Activated CD4-positive, alpha-beta T cell treated with anti-CD3 and anti-CD28 coated beads, Interleukin-2, amount 50 U/mL, for 48 hours (primary cell): ENCODE results near the gene KRTAP2-3.

Experiments used
- DNase-seq, 2 experiments: peaks; one replicate each; pipeline ENCODE4 v3.0.0-alpha.2; 2020

KRTAP2-3 gene

DNA sequence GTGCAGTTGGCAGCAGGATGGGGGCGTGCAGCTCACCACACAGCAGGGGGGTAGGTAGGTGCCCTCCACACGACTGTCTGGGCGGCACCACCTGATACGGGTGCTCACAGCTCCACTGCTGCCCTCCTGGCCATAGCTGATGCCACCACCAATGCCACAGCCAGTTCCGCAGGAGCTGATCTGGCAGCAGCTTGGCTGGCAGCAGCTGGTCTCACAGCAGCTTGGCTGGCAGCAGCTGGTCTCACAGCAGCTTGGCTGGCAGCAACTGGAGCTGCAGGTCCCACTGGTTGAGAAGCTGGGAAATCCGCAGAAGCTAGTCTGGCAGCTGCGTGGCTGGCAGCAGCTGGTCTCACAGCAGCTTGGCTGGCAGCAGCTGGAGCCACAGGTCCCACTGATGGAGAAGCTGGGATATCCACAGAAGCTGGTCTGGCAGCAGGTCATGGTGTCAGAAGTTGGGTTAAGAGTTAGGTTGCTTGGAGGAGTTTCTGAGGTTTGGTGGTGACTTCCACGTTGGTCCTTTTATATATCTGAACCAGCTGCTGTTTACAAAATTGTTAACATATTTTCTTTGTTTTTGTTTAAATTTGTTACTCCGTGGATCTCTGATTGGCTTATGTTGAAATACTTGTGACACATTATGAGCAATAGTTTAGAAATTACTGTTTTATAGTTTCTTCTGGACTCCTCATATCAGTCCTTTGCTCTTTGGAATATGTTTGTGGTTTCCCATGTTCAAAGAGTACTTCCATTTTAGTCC lies 33.0 kb downstream of the KRTAP2-3 start, which contains the start of gene KRTAP1-5:
KRTAP1-5 (minus strand) TSS at position 494 of the 757 bp plus-strand sequence; CDS start at position 441, 53 bp downstream.
- DNase-seq, result no peak

GRCh38 chr17:41024697-41025096 lies 35.2 kb downstream of the KRTAP2-3 start:
- no peak for DNase-seq

DNA sequence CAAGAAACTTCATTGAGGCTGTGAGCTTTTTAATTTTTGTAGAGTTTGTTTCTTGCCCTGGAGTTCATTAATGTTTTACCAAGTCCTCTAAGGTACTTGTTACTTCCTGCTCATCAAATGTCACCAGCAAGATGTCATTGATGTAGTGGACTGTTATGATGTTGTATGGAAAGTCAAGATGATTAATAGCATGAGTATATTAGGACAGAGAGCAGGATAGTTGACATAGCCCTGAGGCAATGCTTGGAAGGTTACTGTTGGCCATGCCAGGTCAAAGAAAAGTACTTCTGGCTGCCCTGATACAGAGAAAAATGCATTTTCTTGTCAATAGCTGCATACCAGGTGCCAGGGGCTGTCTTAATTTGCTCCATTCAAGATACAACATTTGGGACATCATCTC lies 39.6 kb downstream of the KRTAP2-3 start:
- no peak for DNase-seq

GRCh38 chr17:41019415-41019814 lies 40.5 kb downstream of the KRTAP2-3 start:
- no peak for DNase-seq

DNA sequence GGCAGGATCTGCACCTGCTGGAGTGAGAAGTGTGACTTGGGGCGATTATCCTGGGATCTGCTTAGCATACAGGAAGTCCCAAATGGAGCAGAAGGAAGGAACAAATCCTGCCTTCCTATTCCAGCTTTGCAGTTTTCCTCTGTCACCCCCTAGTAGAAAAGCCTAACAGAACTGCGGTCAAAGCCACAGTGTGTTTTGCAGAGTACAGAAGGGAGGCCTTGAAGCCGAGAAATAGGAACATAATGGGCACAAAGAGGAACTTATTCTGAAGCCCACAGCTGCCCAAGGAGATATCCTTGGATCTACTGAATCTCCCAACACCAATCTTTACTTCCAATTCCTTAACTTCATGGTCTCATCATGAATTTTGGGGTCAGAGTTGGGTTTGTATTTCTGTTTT lies 41.4 kb downstream of the KRTAP2-3 start:
- no peak for DNase-seq

DNA sequence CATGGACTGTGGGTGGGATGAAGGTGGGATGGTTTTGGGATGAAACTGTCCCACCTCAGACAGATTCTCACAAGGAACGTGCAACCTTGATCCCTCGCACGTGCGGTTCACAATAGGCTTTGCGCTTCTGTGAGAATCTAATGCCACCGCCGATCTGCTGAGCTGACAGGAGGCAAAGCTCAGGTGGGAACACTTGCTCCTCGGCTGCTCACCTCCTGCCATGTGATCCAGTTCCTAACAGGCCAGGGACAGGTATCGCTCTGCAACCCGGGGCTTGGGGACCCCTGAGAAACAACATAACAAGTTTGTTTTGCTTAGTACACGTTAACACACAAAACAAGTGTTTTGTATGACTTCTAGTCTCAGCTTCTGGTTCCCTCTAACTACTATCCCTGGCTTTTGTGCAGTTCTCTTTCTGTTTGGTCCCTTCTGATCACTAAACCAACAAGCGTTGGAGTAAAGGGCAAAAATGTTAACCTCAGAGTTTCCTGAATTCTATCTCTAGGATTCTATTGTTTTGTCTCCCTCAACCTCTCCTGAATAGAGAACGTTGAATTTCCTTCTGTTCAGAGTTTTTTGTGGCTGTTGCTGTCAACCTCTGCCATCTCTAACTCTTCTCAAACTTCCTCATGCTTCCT lies 43.2 kb downstream of the KRTAP2-3 start:
- DNase-seq, result no peak

- no peak for DNase-seq
Observed at GRCh38 chr17:41015454-41015853, 44.5 kb downstream of the KRTAP2-3 start.

DNA sequence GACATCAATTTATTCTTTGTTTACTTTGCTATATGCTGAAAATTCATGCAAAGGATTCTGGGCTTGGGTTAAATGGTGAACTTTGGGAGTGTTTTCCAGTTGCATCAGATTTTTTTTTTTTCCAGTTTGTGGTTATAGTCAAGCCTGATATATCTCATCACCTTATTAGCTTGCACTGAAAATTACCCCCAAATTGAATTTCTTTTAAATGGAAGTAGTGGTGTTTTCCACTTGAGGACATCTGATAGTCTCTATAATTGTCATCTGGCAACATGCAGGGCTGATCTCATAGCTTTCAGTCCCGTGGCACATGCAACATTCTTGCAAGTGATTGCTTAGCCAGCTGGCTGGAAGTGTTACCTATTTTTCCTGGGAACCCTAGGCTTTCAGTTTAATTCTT lies 46.3 kb downstream of the KRTAP2-3 start:
- DNase-seq, result no peak

DNA sequence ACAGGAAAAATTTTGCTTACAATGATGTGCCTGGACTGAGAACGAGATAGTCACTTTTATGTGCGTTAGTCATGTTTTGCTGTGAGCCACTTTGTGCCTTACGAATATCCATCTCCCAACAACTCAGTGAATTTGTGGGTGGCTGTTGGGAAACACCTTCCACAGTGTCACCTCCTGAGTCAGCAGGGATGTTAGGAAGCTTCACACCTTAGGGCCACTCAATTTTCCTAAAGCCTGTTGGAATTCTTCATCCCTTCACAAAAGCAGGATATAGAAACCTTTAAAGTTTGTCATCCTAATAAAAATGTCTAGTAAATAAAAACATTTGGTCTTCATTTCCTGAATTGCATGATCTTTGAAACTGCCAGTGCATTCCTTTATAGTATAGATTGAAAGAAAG lies 46.7 kb downstream of the KRTAP2-3 start:
- no peak for DNase-seq

DNA sequence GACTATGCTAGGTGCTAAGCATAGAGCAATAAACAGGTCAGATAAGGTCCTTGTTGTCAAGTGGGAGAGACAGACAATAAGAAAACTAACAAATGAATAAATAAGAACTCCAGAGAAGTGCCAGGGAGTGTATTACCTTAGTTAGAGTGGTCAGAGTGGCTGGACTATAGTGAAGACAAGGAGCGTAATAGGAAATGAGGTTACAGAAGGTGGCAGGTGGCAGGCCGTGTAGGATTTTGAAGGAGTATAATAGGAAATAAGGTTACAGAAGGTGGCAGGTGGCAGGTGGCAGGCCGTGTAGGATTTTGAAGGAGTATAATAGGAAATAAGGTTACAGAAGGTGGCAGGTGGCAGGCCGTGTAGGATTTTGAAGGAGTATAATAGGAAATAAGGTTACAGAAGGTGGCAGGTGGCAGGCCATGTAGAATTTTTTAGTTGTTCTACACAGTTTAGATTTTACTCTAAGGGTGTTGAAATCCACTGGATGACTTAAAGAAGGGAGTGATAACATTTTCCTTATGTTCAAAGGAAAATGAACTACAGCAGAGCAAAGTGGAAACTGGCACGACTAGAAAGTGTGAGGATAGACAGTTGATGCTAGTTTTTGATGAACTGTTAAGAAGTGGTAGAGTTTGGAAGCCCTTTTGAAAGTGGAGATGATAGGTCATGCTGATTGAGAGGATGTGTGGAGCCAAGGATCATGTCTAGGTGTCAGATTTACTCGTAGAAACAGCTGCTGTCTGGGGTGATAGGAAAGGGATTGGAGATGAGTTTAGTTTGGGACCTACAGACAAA lies 47.4 kb downstream of the KRTAP2-3 start:
- DNase-seq, result no peak

GRCh38 chr17:41010441-41010840 lies 49.5 kb downstream of the KRTAP2-3 start:
- no peak for DNase-seq

- DNase-seq, result no peak
Observed at GRCh38 chr17:41009936-41010335, 50.0 kb downstream of the KRTAP2-3 start.

DNA sequence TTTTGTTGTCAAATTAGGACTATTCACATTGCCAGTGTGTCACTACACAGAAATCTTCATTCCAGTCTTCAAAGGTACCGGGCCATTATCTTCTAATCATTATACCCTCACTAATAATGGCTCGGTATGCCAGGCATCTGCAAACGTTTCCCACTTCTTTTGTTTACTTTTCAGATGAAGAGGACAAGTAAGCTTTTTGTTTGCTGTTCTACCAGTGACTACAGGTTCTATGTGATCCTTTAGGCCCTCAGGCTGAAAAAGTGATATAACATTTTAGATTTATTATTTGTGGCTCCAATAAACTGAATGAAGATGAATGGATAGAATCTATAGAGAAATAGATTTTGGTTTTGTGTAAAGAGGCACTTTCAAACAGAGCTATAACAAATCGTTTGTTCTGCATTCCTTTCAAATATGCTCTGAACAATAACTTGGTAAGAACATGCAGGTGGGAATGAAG lies 50.6 kb downstream of the KRTAP2-3 start:
- DNase-seq, result no peak
